Gastrocnemius medialis (tissue), 4 donors: ENCODE data around the gene TMEM221. TPM values are rescaled to one million over a fixed set of nuclear protein-coding genes. Genes with fewer than 3 reads are reported as not detected.

Source experiments
- ATAC-seq, 2 donors: fragments of 150-250 bp; one replicate each; pipeline ENCODE4 v1.9.1; 2016
- DNase-seq, 2 donors: peaks; one replicate each; pipeline ENCODE4 v3.0.0-alpha.2; 2019
- H3K27ac ChIP-seq, 4 donors: fragments of 200-600 bp; sonication (generic); 1 replicate in 1 of 4; 2 replicates in 3 of 4; pipeline ENCODE4 v1.5.1; 2016 to 2018; ENCODE audit warnings: mild to moderate bottlenecking in 2 of 4, moderate library complexity in 1 of 4
- H3K27me3 ChIP-seq, 3 donors: fragments of 200-600 bp; sonication (generic) in 2 of 3; 1 replicate in 1 of 3; 2 replicates in 2 of 3; pipeline versions ENCODE4 v1.5.1 to v1.6.0; 2016 to 2019; ENCODE audit warnings: mild to moderate bottlenecking in 1 of 3, moderate library complexity in 1 of 3
- H3K36me3 ChIP-seq, 2 donors: fragments of 200-600 bp; sonication (generic) in 1 of 2; one replicate each; pipeline ENCODE4 v1.5.1; 2017 to 2018
- H3K4me1 ChIP-seq, 2 donors: fragments of 200-600 bp; sonication (generic) in 1 of 2; one replicate each; pipeline ENCODE4 v1.5.1; 2016 to 2017; ENCODE audit warnings: mild to moderate bottlenecking in 2 of 2
- H3K4me3 ChIP-seq, 4 donors: fragments of 200-600 bp; sonication (generic) in 3 of 4; 1 replicate in 1 of 4; 2 replicates in 3 of 4; pipeline ENCODE4 v1.5.1; 2016 to 2019; ENCODE audit warnings: mild to moderate bottlenecking in 2 of 4
- H3K9me3 ChIP-seq, 3 donors: fragments of 200-600 bp; sonication (generic) in 2 of 3; 1 replicate in 1 of 3; 2 replicates in 2 of 3; pipeline ENCODE4 v1.5.1; 2016 to 2019
- CTCF ChIP-seq, 5 experiments: fragments of 450-650 bp in 3 of 5; fragments of 200-600 bp in 2 of 5; sonication (generic) in 2 of 5; IDR thresholded peaks in 4 of 5; conservative IDR thresholded peaks in 1 of 5; 1 replicate in 4 of 5; 2 replicates in 1 of 5; pipeline ENCODE4 v1.5.1; 2016 to 2019; ENCODE audit warnings: antibody characterized with exemption in 5 of 5, mild to moderate bottlenecking in 3 of 5, moderate library complexity in 3 of 5
- POLR2A ChIP-seq, 2 donors: fragments of 450-650 bp; IDR thresholded peaks; one replicate each; pipeline ENCODE4 v1.6.1; 2017; ENCODE audit warnings: antibody characterized with exemption in 2 of 2, mild to moderate bottlenecking in 2 of 2, moderate library complexity in 2 of 2
- in situ Hi-C, 4 donors: fragments of 200-750 bp; cut with MboI; loops; one replicate each; pipeline versions ENCODE4 v1.15.0 to v1.8.0; 2017; ENCODE audit warnings: low sequenced_read_pairs in 4 of 4
- intact Hi-C: fragments of 100-400 bp; cut with DNase I; formaldehyde crosslinking; loops from one replicate; pipeline ENCODE4 v1.15.1; 2023; ENCODE audit warnings: low total_unique reads
- total RNA-seq, 4 donors: library from RNA; depleted of rRNA; stranded (reverse); fragments of >200 nt; gene quantifications; one replicate each; pipeline versions ENCODE4 v1.1.0 to v1.2.3, GENCODE V29; 2016

Gene TMEM221
- total RNA-seq, 4 donors from 2014 or later = not detected

- no peaks in the 10 kb centered on the region for H3K4me1 ChIP-seq
- intact Hi-C loops (no loop called here), in situ Hi-C loops (no loop called here)
- H3K27me3 ChIP-seq = no peaks in the 10 kb centered on the region
- no peaks in the 10 kb centered on the region for H3K36me3 ChIP-seq
- DNase-seq (no peak), ATAC-seq (no peak)
- TF ChIP-seq POLR2A (IDR thresholded peaks at IDR 0.05) = no peak
- no peak for TF ChIP-seq CTCF (IDR thresholded peaks at IDR 0.05 in 4 of 5, conservative IDR thresholded peaks at IDR 0.05 in 1 of 5)
- H3K9me3 ChIP-seq = peaks cover 0 to under 1% (median 0%) of the 10 kb centered on the region in 3 donors
- no peak overlapping the region for H3K27ac ChIP-seq
- no peak overlapping the region for H3K4me3 ChIP-seq
Observed at GRCh38 chr19:17436094-17436873, 12.2 kb downstream of the TMEM221 start.

GRCh38 chr19:17435218-17435617 is 13.2 kb downstream of the TMEM221 start:
- Histone ChIP-seq H3K27ac (no peak overlapping the region), H3K4me1 (peaks cover 0 to 3% of the 10 kb centered on the region in 2 donors), H3K9me3 (no peaks in the 10 kb centered on the region), H3K27me3 (no peaks in the 10 kb centered on the region), H3K4me3 (no peak overlapping the region), H3K36me3 (no peaks in the 10 kb centered on the region)
- in situ Hi-C loops = no loop called here
- ATAC-seq = no peak
- intact Hi-C loops = no loop called here
- no peak for DNase-seq
- TF ChIP-seq CTCF (IDR thresholded peaks at IDR 0.05 in 4 of 5, conservative IDR thresholded peaks at IDR 0.05 in 1 of 5) (no peak), POLR2A (IDR thresholded peaks at IDR 0.05) (no peak)

GRCh38 chr19:17431417-17431816 is 17.1 kb downstream of the TMEM221 start:
- ATAC-seq = no peak
- TF ChIP-seq CTCF (IDR thresholded peaks at IDR 0.05 in 4 of 5, conservative IDR thresholded peaks at IDR 0.05 in 1 of 5) = no peak
- TF ChIP-seq POLR2A (IDR thresholded peaks at IDR 0.05) = no peak
- intact Hi-C loops (no loop called here), in situ Hi-C loops (no loop called here)
- DNase-seq = no peak
- Histone ChIP-seq H3K9me3 (no peaks in the 10 kb centered on the region), H3K4me1 (peaks cover 0 to 6% of the 10 kb centered on the region in 2 donors), H3K36me3 (no peaks in the 10 kb centered on the region), H3K27ac (no peak overlapping the region), H3K27me3 (no peaks in the 10 kb centered on the region), H3K4me3 (no peak overlapping the region)

GRCh38 chr19:17429641-17430113 is 18.8 kb downstream of the TMEM221 start:
- Histone ChIP-seq H3K4me1 (peaks cover 0 to 6% of the 10 kb centered on the region in 2 donors), H3K36me3 (no peaks in the 10 kb centered on the region), H3K27ac (peak overlapping the region in 2 of 4 donors; percentile 43 to 69), H3K9me3 (no peaks in the 10 kb centered on the region), H3K27me3 (no peaks in the 10 kb centered on the region), H3K4me3 (no peak overlapping the region)
- ATAC-seq (peak; percentile 84 to 89), DNase-seq (peak; percentile 56 to 77)
- no peak for TF ChIP-seq CTCF (IDR thresholded peaks at IDR 0.05 in 4 of 5, conservative IDR thresholded peaks at IDR 0.05 in 1 of 5)
- no peak for TF ChIP-seq POLR2A (IDR thresholded peaks at IDR 0.05)
- in situ Hi-C loops (no loop called here), intact Hi-C loops (no loop called here)
